Large intestine (tissue), 3 donors: Measurements from ENCODE around the gene DDX51. TPM values are rescaled to one million over a fixed set of nuclear protein-coding genes. Genes with fewer than 3 reads are reported as not detected.
"Not testable (repeated sequence)": the region's sequence is repeated elsewhere in the genome, so short reads cannot be mapped to it uniquely, and the experiment has no call there.

Experiments
- DNase-seq, 2 donors: peaks; one replicate each; pipeline versions ENCODE4 v3.0.0 to v3.0.0-alpha.2; 2013
- H3K27ac ChIP-seq: one replicate; pipeline ENCODE4 v1.5.1; 2013; ENCODE audit warnings: low read length
- H3K27me3 ChIP-seq: 2 replicates; pipeline ENCODE4 v1.6.1; 2013; ENCODE audit warnings: low read length; ENCODE audit not compliant: control insufficient read depth, insufficient read depth
- H3K36me3 ChIP-seq: 2 replicates; pipeline ENCODE4 v1.6.1; 2013; ENCODE audit warnings: low read length; ENCODE audit not compliant: control insufficient read depth, insufficient read depth
- H3K4me1 ChIP-seq: one replicate; pipeline ENCODE4 v1.6.1; 2013; ENCODE audit warnings: low read length; ENCODE audit not compliant: control insufficient read depth, insufficient read depth
- H3K4me3 ChIP-seq: one replicate; pipeline ENCODE4 v1.5.1; 2013; ENCODE audit warnings: low read length
- H3K9me3 ChIP-seq: one replicate; pipeline ENCODE4 v1.6.1; 2013; ENCODE audit warnings: mild to moderate bottlenecking, low read depth, low read length, moderate library complexity; ENCODE audit not compliant: control insufficient read depth
- WGBS: methylation state at CpG from one replicate; pipeline ENCODE4 v1.1.5; 2013; ENCODE audit warnings: low lambda C conversion rate; ENCODE audit not compliant: insufficient coverage; 5-methylcytosine and 5-hydroxymethylcytosine counted together
- polyA plus RNA-seq: library from polyadenylated mRNA; unstranded; fragments of 120-200 nt; gene quantifications from one replicate; pipeline ENCODE4 v1.2.1, GENCODE V29; 2013

DDX51 gene
- polyA plus RNA-seq, 1 donor, result 18.9 TPM

DNA sequence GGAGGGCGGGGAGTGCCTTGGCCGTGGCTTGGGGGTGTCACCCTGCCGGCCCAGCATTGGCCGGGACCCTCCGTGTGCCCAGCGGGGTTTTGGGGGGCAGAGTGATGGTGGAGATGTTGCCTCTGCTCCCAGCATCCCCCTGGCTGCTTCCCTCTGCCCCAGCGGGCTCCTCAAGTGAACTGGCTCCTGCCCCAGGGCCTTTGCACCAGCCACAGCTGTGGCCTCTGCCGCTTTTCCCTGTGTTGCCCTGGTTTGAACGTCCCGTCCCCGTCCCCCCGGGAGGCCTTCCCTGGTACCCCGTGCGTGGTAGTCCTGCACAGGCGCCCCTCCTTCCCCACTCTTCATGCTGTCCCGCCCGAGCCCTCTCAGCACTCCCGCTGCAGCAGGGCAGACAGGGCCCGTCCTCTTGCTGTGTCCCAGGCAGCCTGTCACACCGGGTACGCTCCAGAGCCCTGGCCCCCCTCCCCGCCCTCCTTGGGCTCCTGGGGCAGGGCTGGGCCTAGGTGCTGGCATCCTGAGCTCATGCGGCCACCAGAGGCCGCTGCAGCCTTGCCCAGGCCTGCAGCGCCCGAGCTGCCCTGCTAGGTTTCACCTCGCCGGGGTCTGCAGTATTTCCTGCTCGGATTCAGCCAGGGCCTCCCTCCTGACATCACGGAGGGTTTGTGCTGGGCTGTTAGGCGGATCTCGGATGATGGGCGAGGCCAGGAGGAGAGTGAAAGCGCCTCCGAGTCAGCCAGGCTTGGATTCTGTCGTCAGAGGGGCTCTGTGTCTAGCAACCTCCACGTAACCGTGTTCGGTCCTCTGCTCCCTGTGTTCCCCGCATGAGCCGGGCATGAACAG lies 9.6 kb upstream of the DDX51 start:
- Histone ChIP-seq H3K4me3 (no peak overlapping the region), H3K4me1 (peaks cover 6% of the 10 kb centered on the region), H3K36me3 (peaks cover 18% of the 10 kb centered on the region), H3K27me3 (no peaks in the 10 kb centered on the region), H3K27ac (no peak overlapping the region), H3K9me3 (peaks cover 29% of the 10 kb centered on the region)
- peak; percentile 68 to 71 for DNase-seq
- WGBS, result 100% methylated on average over 1 of the region's 41 CpGs

DNA sequence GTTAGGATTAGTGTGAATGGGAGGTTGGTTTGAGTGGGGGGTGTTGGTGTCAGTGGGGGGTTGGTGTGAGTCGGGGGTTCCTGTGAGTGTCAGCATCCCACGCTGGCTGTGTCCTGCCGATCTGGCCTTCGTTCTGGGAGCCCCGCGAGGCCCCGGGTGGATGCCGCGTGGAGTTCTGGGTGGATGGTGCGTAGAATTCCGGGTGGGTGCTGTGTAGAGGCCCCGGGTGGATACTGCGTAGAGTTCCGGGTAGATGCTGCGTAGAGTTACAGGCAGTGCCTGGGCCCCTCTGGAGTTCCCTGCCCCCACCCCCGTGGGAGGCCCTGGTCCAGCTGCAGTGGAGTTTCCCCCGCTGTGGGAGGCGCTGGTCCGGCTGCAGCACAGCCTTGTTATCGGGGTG lies 8.8 kb upstream of the DDX51 start:
- no peak for DNase-seq
- H3K36me3 ChIP-seq, result peaks cover 21% of the 10 kb centered on the region
- 100% methylated on average over 2 of the region's 20 CpGs for WGBS

DNA sequence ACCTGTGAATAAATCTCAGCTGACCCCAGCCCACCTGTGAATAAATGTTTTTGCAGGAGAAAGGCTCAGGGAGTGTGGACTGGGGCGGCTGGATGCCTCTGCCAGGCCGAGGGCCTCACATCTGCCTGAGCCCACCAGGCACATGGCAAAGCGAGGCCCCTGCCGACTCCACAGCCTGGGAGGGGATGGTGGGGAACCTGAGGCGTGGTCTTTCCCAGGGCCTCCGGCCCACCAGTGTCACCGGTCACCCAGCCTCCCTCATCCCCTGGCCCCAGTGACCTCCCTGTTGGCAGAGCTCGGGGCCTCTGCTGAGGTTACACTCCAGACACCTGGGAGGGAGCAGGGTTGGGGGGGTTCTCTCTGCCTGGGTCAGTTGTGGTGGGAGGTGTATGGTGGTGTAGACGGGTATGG lies 8.3 kb upstream of the DDX51 start:
- no peak overlapping the region for H3K4me3 ChIP-seq
- no peaks in the 10 kb centered on the region for H3K27me3 ChIP-seq
- H3K27ac ChIP-seq, result no peak overlapping the region
- H3K9me3 ChIP-seq, result peaks cover 24% of the 10 kb centered on the region
- no peak for DNase-seq
- peaks cover 6% of the 10 kb centered on the region for H3K4me1 ChIP-seq
- WGBS, result no CpG with 5 or more reads among the region's 9 CpGs
- peaks cover 26% of the 10 kb centered on the region for H3K36me3 ChIP-seq

More for the DNA sequence above, 8.8 kb upstream of the DDX51 start:
- no peak overlapping the region for H3K4me3 ChIP-seq
- H3K9me3 ChIP-seq, result peaks cover 29% of the 10 kb centered on the region
- no peak overlapping the region for H3K27ac ChIP-seq
- peaks cover 6% of the 10 kb centered on the region for H3K4me1 ChIP-seq
- no peaks in the 10 kb centered on the region for H3K27me3 ChIP-seq

- Histone ChIP-seq H3K4me3 (no peak overlapping the region), H3K4me1 (peaks cover 6% of the 10 kb centered on the region), H3K9me3 (peaks cover 19% of the 10 kb centered on the region), H3K36me3 (peaks cover 26% of the 10 kb centered on the region), H3K27me3 (no peaks in the 10 kb centered on the region), H3K27ac (no peak overlapping the region)
- WGBS, result no CpG with 5 or more reads among the region's 32 CpGs
- no peak for DNase-seq
These were observed 7.8 kb upstream of the DDX51 start for GRCh38 chr12:132151766-132152410.

GRCh38 chr12:132151145-132151765 lies 7.1 kb upstream of the DDX51 start:
- WGBS, result no CpG with 5 or more reads among the region's 36 CpGs

GRCh38 chr12:132150780-132151144 lies 6.6 kb upstream of the DDX51 start:
- Histone ChIP-seq H3K9me3 (peaks cover 9% of the 10 kb centered on the region), H3K36me3 (peaks cover 26% of the 10 kb centered on the region), H3K4me1 (peaks cover 6% of the 10 kb centered on the region), H3K27me3 (no peaks in the 10 kb centered on the region), H3K27ac (no peak overlapping the region), H3K4me3 (no peak overlapping the region)
- no peak for DNase-seq
- no CpG with 5 or more reads among the region's 6 CpGs for WGBS

More at GRCh38 chr12:132151145-132151765, 7.1 kb upstream of the DDX51 start:
- DNase-seq, result no peak
- Histone ChIP-seq H3K27ac (no peak overlapping the region), H3K4me1 (peaks cover 6% of the 10 kb centered on the region), H3K27me3 (no peaks in the 10 kb centered on the region), H3K9me3 (peaks cover 13% of the 10 kb centered on the region), H3K4me3 (no peak overlapping the region), H3K36me3 (peaks cover 26% of the 10 kb centered on the region)

- H3K4me3 ChIP-seq, H3K27ac ChIP-seq, H3K9me3 ChIP-seq, DNase-seq, H3K27me3 ChIP-seq: not testable (repeated sequence)
- peaks cover 11% of the 10 kb centered on the region for H3K4me1 ChIP-seq
- H3K36me3 ChIP-seq, result peaks cover 26% of the 10 kb centered on the region
- WGBS, result no CpG with 5 or more reads among the region's 32 CpGs
These were observed 5.4 kb upstream of the DDX51 start for GRCh38 chr12:132149526-132149925.

DNA sequence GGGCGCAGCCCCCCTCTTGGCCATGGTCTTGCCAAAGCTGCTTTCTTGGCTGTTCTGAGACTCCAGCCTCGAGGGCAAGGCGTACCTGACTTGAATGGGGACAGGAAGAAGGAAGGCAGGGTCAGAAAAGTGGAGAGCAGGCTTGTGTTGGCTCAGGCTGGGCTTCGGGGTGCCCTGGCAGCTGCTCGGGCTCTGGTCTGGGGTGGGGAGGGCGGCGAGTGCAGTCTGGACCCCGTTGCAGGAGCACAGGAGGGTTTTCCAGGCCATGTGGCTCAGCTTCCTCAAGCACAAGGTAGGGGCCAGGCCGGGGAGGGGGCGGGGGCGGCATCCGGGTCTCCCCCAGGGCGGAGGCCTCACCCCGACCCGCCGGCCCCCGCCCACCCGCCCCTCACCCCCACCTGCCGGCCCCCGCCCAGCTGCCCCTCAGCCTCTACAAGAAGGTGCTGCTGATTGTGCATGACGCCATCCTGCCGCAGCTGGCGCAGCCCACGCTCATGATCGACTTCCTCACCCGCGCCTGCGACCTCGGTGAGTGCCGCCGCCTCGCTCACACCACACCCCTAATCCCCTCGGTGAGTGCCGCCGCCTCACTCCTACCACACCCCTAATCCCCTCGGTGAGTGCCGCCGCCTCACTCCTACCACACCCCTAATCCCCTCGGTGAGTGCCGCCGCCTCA lies 4.4 kb upstream of the DDX51 start:
- peaks cover 26% of the 10 kb centered on the region for H3K36me3 ChIP-seq
- H3K4me1 ChIP-seq, result peaks cover 5% of the 10 kb centered on the region
- H3K9me3 ChIP-seq, result no peaks in the 10 kb centered on the region
- DNase-seq, result no peak
- no peaks in the 10 kb centered on the region for H3K27me3 ChIP-seq
- no peak overlapping the region for H3K27ac ChIP-seq
- H3K4me3 ChIP-seq, result no peak overlapping the region
- no CpG with 5 or more reads among the region's 41 CpGs for WGBS

GRCh38 chr12:132147423-132148367 lies 3.6 kb upstream of the DDX51 start:
- H3K27me3 ChIP-seq, result no peaks in the 10 kb centered on the region
- peaks cover 26% of the 10 kb centered on the region for H3K36me3 ChIP-seq
- no peak overlapping the region for H3K4me3 ChIP-seq
- H3K9me3 ChIP-seq, result no peaks in the 10 kb centered on the region
- WGBS, result no CpG with 5 or more reads among the region's 38 CpGs
- H3K4me1 ChIP-seq, result peaks cover 11% of the 10 kb centered on the region
- no peak for DNase-seq
- H3K27ac ChIP-seq, result no peak overlapping the region
